Parathyroid adenoma (tissue), 2 donors: ENCODE data around the gene ICE1.
"Not testable (repeated sequence)": the region's sequence is repeated elsewhere in the genome, so short reads cannot be mapped to it uniquely, and the experiment has no call there.

Experiments used
- H2AFZ ChIP-seq: fragments of 300-600 bp; sonication (generic); one replicate; pipeline ENCODE4 v1.7.0; 2017; ENCODE audit warnings: antibody characterized with exemption, mild to moderate bottlenecking
- H3K27ac ChIP-seq: fragments of 300-600 bp; sonication (generic); one replicate; pipeline ENCODE4 v1.7.0; 2017
- H3K27me3 ChIP-seq: fragments of 300-600 bp; sonication (generic); one replicate; pipeline ENCODE4 v1.7.0; 2017; ENCODE audit warnings: low read length; ENCODE audit not compliant: control insufficient read depth, insufficient read depth
- H3K36me3 ChIP-seq: fragments of 300-600 bp; sonication (generic); one replicate; pipeline ENCODE4 v1.7.0; 2017; ENCODE audit warnings: low read length; ENCODE audit not compliant: control insufficient read depth, insufficient read depth
- H3K4me1 ChIP-seq: fragments of 300-600 bp; sonication (generic); one replicate; pipeline ENCODE4 v1.7.0; 2017; ENCODE audit warnings: control low read depth
- H3K4me2 ChIP-seq: fragments of 300-600 bp; sonication (generic); one replicate; pipeline ENCODE4 v1.7.0; 2017; ENCODE audit warnings: low read length
- H3K4me3 ChIP-seq: fragments of 300-600 bp; sonication (generic); one replicate; pipeline ENCODE4 v1.7.0; 2017; ENCODE audit warnings: low read depth, low read length
- H3K79me2 ChIP-seq: fragments of 300-600 bp; sonication (generic); one replicate; pipeline ENCODE4 v1.7.0; 2017; ENCODE audit warnings: control low read depth
- H3K9ac ChIP-seq: fragments of 300-600 bp; sonication (generic); one replicate; pipeline ENCODE4 v1.7.0; 2017; ENCODE audit warnings: mild to moderate bottlenecking
- H3K9me3 ChIP-seq: fragments of 300-600 bp; sonication (generic); one replicate; pipeline ENCODE4 v1.7.0; 2017; ENCODE audit warnings: low read length; ENCODE audit not compliant: control insufficient read depth
- TF ChIP-seq, protein P1 (sequence below): fragments of 300-600 bp; sonication (generic); IDR thresholded peaks from one replicate; pipeline ENCODE4 v1.7.0; 2017; ENCODE audit warnings: antibody characterized with exemption, mild to moderate bottlenecking
- donor health status: primary hyperparathyroidism.

ICE1 gene

DNA sequence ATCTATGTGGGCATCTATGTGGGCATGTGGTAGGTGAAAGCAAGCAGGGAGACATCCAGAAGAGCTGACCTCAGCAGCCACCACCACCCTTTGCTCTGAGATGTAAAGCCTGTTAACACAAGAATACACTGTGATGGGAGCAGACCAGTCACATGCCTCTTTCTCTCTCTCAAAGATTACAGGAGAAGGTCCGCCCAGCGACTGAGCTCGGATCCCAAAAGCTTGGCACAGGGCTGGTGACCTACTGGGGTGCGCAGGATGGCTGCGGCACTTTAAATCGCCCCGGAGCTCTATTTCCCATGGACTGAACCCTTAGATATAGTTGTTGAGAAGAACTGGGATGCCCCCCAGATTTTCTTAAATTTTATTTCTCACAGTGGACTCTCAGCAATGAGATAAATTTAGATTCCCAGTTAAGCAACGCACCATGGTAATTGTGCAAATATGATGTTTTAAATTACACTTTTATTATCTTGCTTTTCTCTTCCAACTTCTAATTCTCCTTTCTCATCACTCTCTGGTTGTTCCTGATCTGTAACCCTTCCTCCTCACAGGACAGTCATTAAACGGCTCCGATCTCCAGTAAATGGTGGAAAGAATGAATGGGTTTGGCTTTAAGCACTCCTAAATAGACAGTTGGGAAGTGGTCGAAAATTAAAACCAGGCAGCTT is 37.7 kb upstream of the ICE1 start:
- H3K27ac ChIP-seq = no peak overlapping the region
- no peak overlapping the region for H3K4me2 ChIP-seq
- H2AFZ ChIP-seq = no peak overlapping the region
- TF ChIP-seq, protein P1, sequence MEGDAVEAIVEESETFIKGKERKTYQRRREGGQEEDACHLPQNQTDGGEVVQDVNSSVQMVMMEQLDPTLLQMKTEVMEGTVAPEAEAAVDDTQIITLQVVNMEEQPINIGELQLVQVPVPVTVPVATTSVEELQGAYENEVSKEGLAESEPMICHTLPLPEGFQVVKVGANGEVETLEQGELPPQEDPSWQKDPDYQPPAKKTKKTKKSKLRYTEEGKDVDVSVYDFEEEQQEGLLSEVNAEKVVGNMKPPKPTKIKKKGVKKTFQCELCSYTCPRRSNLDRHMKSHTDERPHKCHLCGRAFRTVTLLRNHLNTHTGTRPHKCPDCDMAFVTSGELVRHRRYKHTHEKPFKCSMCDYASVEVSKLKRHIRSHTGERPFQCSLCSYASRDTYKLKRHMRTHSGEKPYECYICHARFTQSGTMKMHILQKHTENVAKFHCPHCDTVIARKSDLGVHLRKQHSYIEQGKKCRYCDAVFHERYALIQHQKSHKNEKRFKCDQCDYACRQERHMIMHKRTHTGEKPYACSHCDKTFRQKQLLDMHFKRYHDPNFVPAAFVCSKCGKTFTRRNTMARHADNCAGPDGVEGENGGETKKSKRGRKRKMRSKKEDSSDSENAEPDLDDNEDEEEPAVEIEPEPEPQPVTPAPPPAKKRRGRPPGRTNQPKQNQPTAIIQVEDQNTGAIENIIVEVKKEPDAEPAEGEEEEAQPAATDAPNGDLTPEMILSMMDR = no peak
- no peak overlapping the region for H3K4me3 ChIP-seq
- no peak overlapping the region for H3K9ac ChIP-seq
- no peaks in the 10 kb centered on the region for H3K79me2 ChIP-seq
- no peaks in the 10 kb centered on the region for H3K36me3 ChIP-seq
- H3K9me3 ChIP-seq = no peaks in the 10 kb centered on the region
- no peaks in the 10 kb centered on the region for H3K4me1 ChIP-seq
- H3K27me3 ChIP-seq = no peaks in the 10 kb centered on the region

GRCh38 chr5:5385331-5385662 is 37.2 kb upstream of the ICE1 start:
- Histone ChIP-seq H3K27ac (no peak overlapping the region), H3K79me2 (no peaks in the 10 kb centered on the region), H3K4me3 (no peak overlapping the region), H3K9ac (no peak overlapping the region), H3K27me3 (no peaks in the 10 kb centered on the region), H3K9me3 (no peaks in the 10 kb centered on the region), H3K4me2 (no peak overlapping the region), H2AFZ (no peak overlapping the region), H3K4me1 (no peaks in the 10 kb centered on the region), H3K36me3 (no peaks in the 10 kb centered on the region)
- TF ChIP-seq, protein P1 = no peak

DNA sequence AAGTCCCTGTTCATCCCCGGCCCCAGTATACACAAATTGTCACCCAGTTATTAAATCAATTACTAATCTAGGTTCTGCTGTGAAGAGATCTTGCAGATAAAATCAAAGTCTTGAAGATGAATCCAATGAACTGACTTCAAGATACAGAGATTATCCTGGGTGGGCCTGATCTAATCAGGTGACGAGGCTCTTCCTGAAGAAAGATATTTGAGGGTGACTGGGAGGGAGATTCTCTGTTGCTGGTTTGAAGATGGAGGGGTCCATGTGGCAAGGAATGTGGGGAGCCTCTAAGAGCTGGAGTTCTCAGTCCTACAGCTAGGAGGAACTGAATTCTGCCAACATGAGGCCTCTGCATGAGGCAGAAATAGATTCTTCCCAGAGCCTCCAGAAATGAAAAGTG is 36.1 kb upstream of the ICE1 start:
- H3K4me1 ChIP-seq = no peaks in the 10 kb centered on the region
- no peak overlapping the region for H3K27ac ChIP-seq
- no peaks in the 10 kb centered on the region for H3K36me3 ChIP-seq
- H3K27me3 ChIP-seq = no peaks in the 10 kb centered on the region
- H2AFZ ChIP-seq = no peak overlapping the region
- no peak overlapping the region for H3K4me3 ChIP-seq
- H3K9ac ChIP-seq = no peak overlapping the region
- H3K79me2 ChIP-seq = no peaks in the 10 kb centered on the region
- TF ChIP-seq, protein P1 = no peak
- no peak overlapping the region for H3K4me2 ChIP-seq
- no peaks in the 10 kb centered on the region for H3K9me3 ChIP-seq

GRCh38 chr5:5387192-5387591 is 35.3 kb upstream of the ICE1 start:
- Histone ChIP-seq H3K4me2 (no peak overlapping the region), H3K27me3 (no peaks in the 10 kb centered on the region), H3K9me3 (no peaks in the 10 kb centered on the region), H3K79me2 (no peaks in the 10 kb centered on the region), H3K4me3 (no peak overlapping the region), H3K4me1 (no peaks in the 10 kb centered on the region), H2AFZ (no peak overlapping the region), H3K9ac (no peak overlapping the region), H3K27ac (no peak overlapping the region), H3K36me3 (no peaks in the 10 kb centered on the region)
- TF ChIP-seq, protein P1 = no peak

DNA sequence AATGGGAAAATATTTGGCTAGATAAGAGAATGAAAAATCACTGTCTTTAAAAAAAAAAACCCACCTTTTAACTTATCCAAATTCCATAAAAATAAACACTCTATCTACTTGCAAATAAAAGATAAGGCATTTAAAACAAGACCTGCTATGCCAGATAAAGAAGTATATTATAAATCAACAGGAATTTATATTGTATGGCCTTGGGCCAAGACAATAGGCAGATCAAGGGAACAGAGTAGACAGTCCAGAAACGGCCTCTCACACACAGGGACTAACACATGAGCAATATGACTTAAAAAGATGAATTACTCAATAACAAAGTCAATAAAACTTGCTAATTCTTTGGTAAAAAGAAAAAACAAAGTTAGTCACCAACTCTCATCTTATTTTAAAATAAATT is 34.7 kb upstream of the ICE1 start:
- Histone ChIP-seq H3K79me2 (no peaks in the 10 kb centered on the region), H3K9me3 (no peaks in the 10 kb centered on the region), H2AFZ (no peak overlapping the region), H3K4me2 (no peak overlapping the region), H3K27ac (no peak overlapping the region), H3K4me3 (no peak overlapping the region), H3K27me3 (no peaks in the 10 kb centered on the region), H3K36me3 (no peaks in the 10 kb centered on the region), H3K9ac (no peak overlapping the region), H3K4me1 (no peaks in the 10 kb centered on the region)
- TF ChIP-seq, protein P1 = no peak

DNA sequence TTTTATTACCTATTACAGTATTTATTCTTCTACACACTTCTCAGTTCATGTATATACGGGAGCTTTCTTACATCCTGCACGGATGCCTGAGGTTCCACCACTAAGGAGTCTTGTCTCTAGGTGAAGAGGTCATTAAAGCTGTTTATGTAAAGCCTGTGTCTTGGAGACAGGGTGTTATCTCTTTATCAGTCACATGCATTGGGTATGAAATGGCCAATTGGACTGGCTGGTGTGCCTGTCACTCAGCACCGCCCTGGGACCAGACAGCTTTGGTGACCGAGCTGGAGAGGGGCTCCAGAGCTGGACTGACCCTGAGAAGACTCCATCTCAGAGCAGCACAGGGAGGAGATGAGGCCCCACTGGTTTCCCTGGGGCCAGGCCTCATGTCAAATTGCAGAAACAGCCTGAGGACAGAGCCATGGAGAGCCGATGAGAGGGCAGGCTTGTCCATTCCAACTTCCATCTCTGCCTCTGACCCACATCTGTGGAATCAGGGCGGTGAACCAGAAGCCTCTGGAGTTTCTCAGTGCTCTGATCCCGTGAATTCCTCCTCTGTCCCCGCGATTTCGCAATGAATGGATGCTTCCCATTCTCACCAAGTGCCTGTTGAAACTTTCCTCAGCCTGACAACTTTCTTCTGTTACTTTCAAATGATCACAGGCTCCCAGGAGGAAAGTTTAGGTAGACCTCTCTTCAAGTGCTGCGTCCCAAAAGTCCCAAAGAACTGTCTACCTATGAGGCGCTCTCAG is 32.2 kb upstream of the ICE1 start:
- H3K27ac ChIP-seq, H3K4me3 ChIP-seq, H3K4me2 ChIP-seq, H3K36me3 ChIP-seq, H3K9ac ChIP-seq, H3K79me2 ChIP-seq, H3K27me3 ChIP-seq, H2AFZ ChIP-seq, H3K9me3 ChIP-seq, H3K4me1 ChIP-seq: not testable (repeated sequence)

GRCh38 chr5:5392504-5392903 is 30.0 kb upstream of the ICE1 start:
- not testable (repeated sequence) for H3K9ac ChIP-seq, H3K27me3 ChIP-seq, H2AFZ ChIP-seq, H3K36me3 ChIP-seq, H3K9me3 ChIP-seq, H3K4me2 ChIP-seq, H3K27ac ChIP-seq, H3K79me2 ChIP-seq, H3K4me3 ChIP-seq, H3K4me1 ChIP-seq
